GM12878 (cell line): ENCODE measurements around the gene UHRF1.

Experiments used
- CEBPB ChIP-seq, 2 experiments: fragments of 150-350 bp in 1 of 2; IDR thresholded peaks; 2 replicates each; pipeline ENCODE4 v1.6.1; 2012 to 2014; ENCODE audit warnings: low read depth in 2 of 2, low read length in 2 of 2, borderline replicate concordance in 1 of 2, inconsistent platforms in 1 of 2
- CTCF ChIP-seq, 3 experiments: IDR thresholded peaks in 2 of 3; conservative IDR thresholded peaks in 1 of 3; 2 replicates each; pipeline ENCODE4 v1.5.1; 2011; ENCODE audit warnings: low read depth in 3 of 3, low read length in 3 of 3, mild to moderate bottlenecking in 3 of 3, control low read depth in 2 of 3, moderate library complexity in 2 of 3, inconsistent platforms in 1 of 3, mixed read lengths in 1 of 3; ENCODE audit not compliant: control insufficient read depth in 2 of 3, insufficient read depth in 1 of 3; ENCODE audit errors: extremely low read depth in 1 of 3
- LARP7 ChIP-seq: fragments of 450-650 bp; IDR thresholded peaks from 2 replicates; pipeline ENCODE4 v1.6.1; 2017; ENCODE audit warnings: mild to moderate bottlenecking

- TF ChIP-seq LARP7 (no peak), CEBPB (IDR thresholded peaks at IDR 0.05; ENCODE audit: borderline replicate concordance in 1 of 2, low read depth in 2 of 2, low read length in 2 of 2) (no peak), CTCF (IDR thresholded peaks at IDR 0.05 in 2 of 3, conservative IDR thresholded peaks at IDR 0.05 in 1 of 3; ENCODE audit: control insufficient read depth in 2 of 3, extremely low read depth in 1 of 3, insufficient read depth in 1 of 3, low read depth in 3 of 3, low read length in 3 of 3) (peak; percentile 46 to 68 (median 68))
These were observed 92.3 kb downstream of the UHRF1 start for GRCh38 chr19:5001615-5002014.
